Chondrocyte (in vitro differentiated cells): ENCODE measurements around the gene SENP8. TPM values are rescaled to one million over a fixed set of nuclear protein-coding genes. Genes with fewer than 3 reads are reported as not detected.

Experiments
- DNase-seq: peaks from one replicate; pipeline ENCODE4 v3.0.0; 2021; ENCODE audit warnings: mixed read lengths, low spot score
- H3K27ac Mint-ChIP-seq: one replicate; pipeline ENCODE4 v1.8.0; 2021; ENCODE audit warnings: mild to moderate bottlenecking, moderate library complexity, mixed read lengths; ENCODE audit not compliant: unreplicated experiment
- H3K27me3 Mint-ChIP-seq: 2 replicates; pipeline ENCODE4 v1.8.0; 2021; ENCODE audit warnings: low read depth, mixed read lengths
- H3K36me3 Mint-ChIP-seq: 2 replicates; pipeline ENCODE4 v1.8.0; 2021; ENCODE audit warnings: low read depth, mixed read lengths
- H3K4me1 Mint-ChIP-seq: 2 replicates; pipeline ENCODE4 v1.8.0; 2021; ENCODE audit warnings: low read depth, mild to moderate bottlenecking, mixed read lengths
- H3K4me3 Mint-ChIP-seq: one replicate; pipeline ENCODE4 v1.8.0; 2021; ENCODE audit warnings: mild to moderate bottlenecking, moderate library complexity, mixed read lengths; ENCODE audit not compliant: unreplicated experiment
- H3K9me3 Mint-ChIP-seq: 2 replicates; pipeline ENCODE4 v1.8.0; 2021; ENCODE audit warnings: low read depth, mixed read lengths
- total RNA-seq: library from RNA; stranded (reverse); gene quantifications from 3 replicates; pipeline ENCODE4 v1.2.1, GENCODE V29; 2021
- TF ChIP-seq, protein P1 (sequence below): fragments of 200-600 bp; sonication (generic); IDR thresholded peaks from 2 replicates; pipeline ENCODE4 v1.5.0; 2021; ENCODE audit warnings: antibody characterized with exemption, mild to moderate bottlenecking, moderate library complexity

Gene SENP8
- total RNA-seq, 1 donor from 2014 or later: 2.9 TPM

- Mint-ChIP-seq H3K4me3 (no peak overlapping the region), H3K27ac (no peak overlapping the region), H3K9me3 (no peaks in the 10 kb centered on the region), H3K4me1 (no peaks in the 10 kb centered on the region), H3K27me3 (no peaks in the 10 kb centered on the region), H3K36me3 (no peaks in the 10 kb centered on the region)
- DNase-seq: no peak
- TF ChIP-seq, protein P1, sequence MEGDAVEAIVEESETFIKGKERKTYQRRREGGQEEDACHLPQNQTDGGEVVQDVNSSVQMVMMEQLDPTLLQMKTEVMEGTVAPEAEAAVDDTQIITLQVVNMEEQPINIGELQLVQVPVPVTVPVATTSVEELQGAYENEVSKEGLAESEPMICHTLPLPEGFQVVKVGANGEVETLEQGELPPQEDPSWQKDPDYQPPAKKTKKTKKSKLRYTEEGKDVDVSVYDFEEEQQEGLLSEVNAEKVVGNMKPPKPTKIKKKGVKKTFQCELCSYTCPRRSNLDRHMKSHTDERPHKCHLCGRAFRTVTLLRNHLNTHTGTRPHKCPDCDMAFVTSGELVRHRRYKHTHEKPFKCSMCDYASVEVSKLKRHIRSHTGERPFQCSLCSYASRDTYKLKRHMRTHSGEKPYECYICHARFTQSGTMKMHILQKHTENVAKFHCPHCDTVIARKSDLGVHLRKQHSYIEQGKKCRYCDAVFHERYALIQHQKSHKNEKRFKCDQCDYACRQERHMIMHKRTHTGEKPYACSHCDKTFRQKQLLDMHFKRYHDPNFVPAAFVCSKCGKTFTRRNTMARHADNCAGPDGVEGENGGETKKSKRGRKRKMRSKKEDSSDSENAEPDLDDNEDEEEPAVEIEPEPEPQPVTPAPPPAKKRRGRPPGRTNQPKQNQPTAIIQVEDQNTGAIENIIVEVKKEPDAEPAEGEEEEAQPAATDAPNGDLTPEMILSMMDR: no peak
Observed at GRCh38 chr15:72128359-72128758, 10.2 kb downstream of the SENP8 start.

DNA sequence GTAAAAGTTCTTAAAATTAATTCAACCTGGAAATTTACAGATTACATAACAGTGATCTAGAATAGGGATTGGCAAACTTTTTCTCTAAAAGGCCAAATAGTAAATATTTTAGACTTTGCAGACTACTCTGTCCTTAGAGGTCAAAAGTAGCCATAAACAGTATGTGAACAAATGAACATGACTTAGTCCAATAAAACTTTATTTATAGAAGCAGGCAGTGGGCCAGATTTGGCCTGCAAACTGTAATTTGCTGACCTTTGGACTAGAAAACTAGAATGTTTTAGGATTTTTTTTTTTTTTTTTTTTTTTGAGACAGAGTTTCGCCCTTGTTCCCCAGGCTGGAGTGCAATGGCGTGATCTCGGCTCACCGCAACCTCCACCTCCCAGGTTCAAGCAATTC, 12.1 kb downstream of the SENP8 start:
- Mint-ChIP-seq H3K27ac (no peak overlapping the region), H3K9me3 (no peaks in the 10 kb centered on the region), H3K4me3 (no peak overlapping the region), H3K27me3 (no peaks in the 10 kb centered on the region), H3K36me3 (no peaks in the 10 kb centered on the region), H3K4me1 (no peaks in the 10 kb centered on the region)
- TF ChIP-seq, protein P1: no peak
- DNase-seq: no peak

DNA sequence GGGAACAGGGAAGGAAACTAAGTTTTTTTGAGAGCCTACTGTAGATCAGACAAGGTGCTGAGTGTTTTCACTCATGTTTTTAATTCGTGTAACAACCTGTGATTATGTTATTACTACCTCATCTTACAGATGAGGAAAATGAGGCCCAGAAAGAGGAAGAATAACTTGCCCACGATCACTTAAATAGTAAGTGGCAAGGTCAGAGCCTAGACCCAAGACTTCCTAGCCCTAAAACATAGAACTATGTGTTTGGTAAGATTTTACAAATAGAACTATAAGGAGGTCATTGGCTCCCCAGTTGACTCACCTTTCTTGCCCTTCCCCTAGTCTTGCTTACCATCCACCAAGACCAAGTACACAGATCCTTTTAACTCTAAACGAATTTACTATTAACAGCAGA, 13.7 kb downstream of the SENP8 start:
- Mint-ChIP-seq H3K9me3 (no peaks in the 10 kb centered on the region), H3K27ac (no peak overlapping the region), H3K36me3 (no peaks in the 10 kb centered on the region), H3K4me3 (no peak overlapping the region), H3K4me1 (peaks cover 7% of the 10 kb centered on the region), H3K27me3 (no peaks in the 10 kb centered on the region)
- no peak for DNase-seq
- TF ChIP-seq, protein P1: no peak

GRCh38 chr15:72133211-72133610, 15.0 kb downstream of the SENP8 start:
- TF ChIP-seq, protein P1: no peak
- DNase-seq: no peak

GRCh38 chr15:72135719-72136118, 17.5 kb downstream of the SENP8 start:
- Mint-ChIP-seq H3K4me3 (no peak overlapping the region), H3K9me3 (no peaks in the 10 kb centered on the region), H3K4me1 (peaks cover 7% of the 10 kb centered on the region), H3K27me3 (no peaks in the 10 kb centered on the region), H3K36me3 (peaks cover 4% of the 10 kb centered on the region), H3K27ac (no peak overlapping the region)
- DNase-seq: no peak
- TF ChIP-seq, protein P1: no peak

More at GRCh38 chr15:72133211-72133610, 15.0 kb downstream of the SENP8 start:
- no peaks in the 10 kb centered on the region for H3K27me3 Mint-ChIP-seq
- H3K4me1 Mint-ChIP-seq: peaks cover 7% of the 10 kb centered on the region
- H3K4me3 Mint-ChIP-seq: no peak overlapping the region
- H3K27ac Mint-ChIP-seq: no peak overlapping the region
- H3K9me3 Mint-ChIP-seq: no peaks in the 10 kb centered on the region
- no peaks in the 10 kb centered on the region for H3K36me3 Mint-ChIP-seq
